Progenitor cell of endocrine pancreas (in vitro differentiated cells): Measurements from ENCODE around the gene ACBD7. TPM values are rescaled to one million over a fixed set of nuclear protein-coding genes. Genes with fewer than 3 reads are reported as not detected.

ENCODE experiments used
- DNase-seq: peaks from one replicate; pipeline ENCODE4 v3.0.0; 2021; ENCODE audit warnings: low spot score; ENCODE audit not compliant: unreplicated experiment
- H3K27ac Mint-ChIP-seq: 2 replicates; pipeline ENCODE4 v1.8.0; 2021; ENCODE audit warnings: mild to moderate bottlenecking, moderate library complexity, mixed read lengths
- H3K27me3 Mint-ChIP-seq: 2 replicates; pipeline ENCODE4 v1.8.0; 2021; ENCODE audit warnings: mixed read lengths
- H3K36me3 Mint-ChIP-seq: 2 replicates; pipeline ENCODE4 v1.8.0; 2022; ENCODE audit warnings: mixed read lengths; ENCODE audit not compliant: insufficient read depth
- H3K4me1 Mint-ChIP-seq: 2 replicates; pipeline ENCODE4 v1.8.0; 2021; ENCODE audit warnings: low read depth, mixed read lengths
- H3K4me3 Mint-ChIP-seq: 2 replicates; pipeline ENCODE4 v1.8.0; 2021; ENCODE audit warnings: low read depth, mild to moderate bottlenecking, moderate library complexity, mixed read lengths
- H3K9me3 Mint-ChIP-seq: 2 replicates; pipeline ENCODE4 v1.8.0; 2021; ENCODE audit warnings: low read depth, mixed read lengths
- CTCF ChIP-seq: fragments of 200-600 bp; sonication (generic); IDR thresholded peaks from one replicate; pipeline ENCODE4 v1.5.0; 2021; ENCODE audit warnings: antibody characterized with exemption, mild to moderate bottlenecking; ENCODE audit not compliant: unreplicated experiment
- total RNA-seq: library from RNA; stranded (reverse); gene quantifications from 2 replicates; pipeline ENCODE4 v1.2.1, GENCODE V29; 2021

ACBD7 gene
- total RNA-seq, 1 donor from 2014 or later: 10.7 TPM

- Mint-ChIP-seq H3K27me3 (peaks cover 3% of the 10 kb centered on the region), H3K4me3 (peak overlapping the region; percentile 98), H3K36me3 (peaks cover 1% of the 10 kb centered on the region), H3K9me3 (no peaks in the 10 kb centered on the region), H3K27ac (peak overlapping the region; percentile 96), H3K4me1 (peaks cover 17% of the 10 kb centered on the region)
- no peak for TF ChIP-seq CTCF
- DNase-seq: no peak
Observed at GRCh38 chr10:15096661-15097010, 8.1 kb upstream of the ACBD7 start.

- no peaks in the 10 kb centered on the region for H3K9me3 Mint-ChIP-seq
- no peaks in the 10 kb centered on the region for H3K36me3 Mint-ChIP-seq
- no peak overlapping the region for H3K4me3 Mint-ChIP-seq
- peaks cover 10% of the 10 kb centered on the region for H3K27me3 Mint-ChIP-seq
- no peak for DNase-seq
- H3K27ac Mint-ChIP-seq: no peak overlapping the region
- H3K4me1 Mint-ChIP-seq: peaks cover 7% of the 10 kb centered on the region
- no peak for TF ChIP-seq CTCF
Observed at GRCh38 chr10:15092855-15093408, 4.4 kb upstream of the ACBD7 start.

DNA sequence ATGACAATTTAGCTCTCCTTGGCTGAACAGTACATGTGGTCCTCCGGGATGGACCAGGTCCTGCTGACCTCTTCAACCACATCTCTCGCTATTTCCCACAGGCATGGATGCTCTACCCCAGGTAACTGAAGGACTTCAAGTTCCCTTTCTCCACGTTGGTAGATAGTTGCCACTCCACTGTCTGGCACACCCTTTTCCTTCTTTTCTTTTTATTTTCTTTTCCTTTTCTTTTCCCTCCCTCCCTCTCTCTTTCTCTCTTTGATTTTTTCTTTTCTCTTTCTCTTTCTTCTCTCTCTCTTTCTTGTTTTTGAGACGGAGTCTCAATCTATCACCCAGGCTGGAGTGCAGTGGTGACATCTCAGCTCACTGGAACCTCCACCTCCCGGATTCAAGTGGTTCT lies 2.8 kb upstream of the ACBD7 start:
- no peak for DNase-seq
- H3K27me3 Mint-ChIP-seq: peaks cover 10% of the 10 kb centered on the region
- no peak for TF ChIP-seq CTCF
- no peak overlapping the region for H3K4me3 Mint-ChIP-seq
- H3K4me1 Mint-ChIP-seq: peaks cover under 1% of the 10 kb centered on the region
- H3K27ac Mint-ChIP-seq: no peak overlapping the region
- H3K36me3 Mint-ChIP-seq: no peaks in the 10 kb centered on the region
- H3K9me3 Mint-ChIP-seq: no peaks in the 10 kb centered on the region

GRCh38 chr10:15084502-15084922 lies 4.1 kb downstream of the ACBD7 start:
- no peaks in the 10 kb centered on the region for H3K9me3 Mint-ChIP-seq
- peaks cover 1% of the 10 kb centered on the region for H3K36me3 Mint-ChIP-seq
- DNase-seq: no peak
- TF ChIP-seq CTCF: no peak
- peaks cover 10% of the 10 kb centered on the region for H3K4me1 Mint-ChIP-seq
- H3K27me3 Mint-ChIP-seq: no peaks in the 10 kb centered on the region
- H3K4me3 Mint-ChIP-seq: no peak overlapping the region
- no peak overlapping the region for H3K27ac Mint-ChIP-seq

- Mint-ChIP-seq H3K27ac (no peak overlapping the region), H3K36me3 (peaks cover 1% of the 10 kb centered on the region), H3K27me3 (no peaks in the 10 kb centered on the region), H3K4me1 (peaks cover 10% of the 10 kb centered on the region), H3K4me3 (no peak overlapping the region), H3K9me3 (no peaks in the 10 kb centered on the region)
- TF ChIP-seq CTCF: no peak
- DNase-seq: no peak
Observed at GRCh38 chr10:15083674-15084501, 4.7 kb downstream of the ACBD7 start.
